NOMO-1 treated with DMSO at 0.1 percent for 48 hours (cell line): Measurements from ENCODE around the gene VPS50.
A peak's percentile ranks its signal among the peaks of the same experiment; 100 is the strongest.
"Not testable (repeated sequence)": the region's sequence is repeated elsewhere in the genome, so short reads cannot be mapped to it uniquely, and the experiment has no call there.

ENCODE experiments used
- DNase-seq: peaks from one replicate; lab custom pipeline; 2025; ENCODE audit not compliant: unreplicated experiment; lab: John Stamatoyannopoulos, UW

The VPS50 gene

DNA sequence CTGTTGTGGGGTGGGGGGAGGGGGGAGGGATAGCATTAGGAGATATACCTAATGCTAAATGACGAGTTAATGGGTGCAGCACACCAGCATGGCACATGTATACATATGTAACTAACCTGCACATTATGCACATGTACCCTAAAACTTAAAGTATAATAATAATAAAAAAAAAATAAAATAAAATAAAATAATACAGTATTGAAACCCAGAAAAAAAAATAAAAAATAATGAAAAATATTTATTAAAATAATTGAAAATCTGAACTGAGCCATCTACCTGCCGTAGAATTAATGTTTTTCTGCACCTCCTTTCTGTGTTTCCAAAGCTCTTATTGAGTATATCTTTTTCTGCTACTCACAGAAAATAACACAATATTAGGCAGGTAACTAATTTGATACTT, 94.1 kb downstream of the VPS50 start:
- DNase-seq, result not testable (repeated sequence)

- peak; percentile 25 for DNase-seq
These were observed 95.0 kb downstream of the VPS50 start for GRCh38 chr7:93327006-93327633.

DNA sequence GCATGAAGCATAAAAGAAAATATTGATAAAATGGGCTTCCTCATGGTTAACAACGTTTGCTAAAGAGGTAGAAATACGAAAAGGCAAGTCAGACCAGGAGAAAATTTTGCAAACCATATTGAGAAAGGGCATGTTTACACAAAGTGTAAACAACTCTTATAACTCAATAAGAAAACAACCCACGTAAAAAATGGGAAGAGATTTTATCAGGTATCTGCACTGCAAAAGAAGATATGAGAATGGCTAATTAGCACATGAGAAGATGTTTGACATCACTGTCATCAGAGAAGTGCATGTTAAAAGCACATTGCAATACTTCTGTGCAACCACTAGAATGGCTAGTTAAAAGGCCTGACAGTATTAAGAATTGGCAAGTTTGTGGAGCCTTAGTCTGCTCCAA, 99.5 kb downstream of the VPS50 start:
- DNase-seq, result no peak

DNA sequence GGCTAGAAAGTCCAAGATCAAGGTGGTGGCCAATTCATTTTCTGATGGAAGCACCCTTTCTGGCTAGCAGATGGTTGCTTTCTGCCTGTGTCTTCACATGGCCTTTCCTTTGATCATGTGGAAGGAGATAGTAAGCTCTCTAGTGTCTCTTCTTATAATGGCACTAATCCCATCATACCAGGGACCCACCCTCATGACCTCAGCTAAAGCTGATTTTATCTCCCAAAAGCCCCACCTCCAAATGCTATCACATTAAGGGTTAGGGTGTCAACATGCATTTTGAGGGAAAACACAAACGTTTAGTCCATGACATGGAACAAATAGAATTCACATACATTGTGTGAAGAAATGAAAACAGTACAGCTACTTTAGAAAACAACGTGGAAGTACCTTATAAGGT, 100.0 kb downstream of the VPS50 start:
- DNase-seq, result no peak

GRCh38 chr7:93337052-93337451, 104.9 kb downstream of the VPS50 start:
- no peak for DNase-seq

DNA sequence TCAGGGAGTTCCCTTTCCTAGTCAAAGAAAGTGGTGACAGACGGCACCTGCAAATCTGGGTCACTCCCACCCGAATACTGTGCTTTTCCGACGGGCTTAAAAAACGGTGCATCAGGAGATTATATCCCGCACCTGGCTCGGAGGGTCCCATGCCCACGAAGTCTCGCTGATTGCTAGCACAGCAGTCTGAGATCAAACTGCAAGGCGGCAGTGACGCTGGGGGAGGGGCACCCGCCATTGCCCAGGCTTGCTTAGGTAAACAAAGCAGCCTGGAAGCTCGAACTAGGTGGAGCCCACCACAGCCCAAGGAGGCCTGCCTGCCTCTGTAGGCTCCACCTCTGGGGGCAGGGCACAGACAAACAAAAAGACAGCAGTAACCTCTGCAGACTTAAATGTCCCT, 110.0 kb downstream of the VPS50 start:
- DNase-seq, result not testable (repeated sequence)

DNA sequence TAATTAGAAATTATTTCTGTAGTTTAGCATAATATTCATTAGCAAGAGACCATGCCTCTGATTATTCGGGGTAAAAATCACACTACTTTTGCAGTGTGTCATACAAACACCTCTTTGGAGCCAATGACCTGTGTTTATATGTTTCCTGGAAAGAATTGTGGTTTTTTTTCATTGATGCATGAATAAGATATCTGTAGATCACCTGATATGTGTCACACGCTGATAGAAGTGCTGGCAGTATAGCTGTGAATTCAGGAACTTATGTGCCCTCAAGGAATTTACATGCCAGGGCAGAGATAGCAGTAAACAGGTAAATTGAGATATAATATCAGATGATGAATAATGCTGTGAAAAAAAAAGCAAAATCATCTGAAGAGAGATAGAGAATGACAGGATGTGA, 118.2 kb downstream of the VPS50 start:
- DNase-seq, result no peak

DNA sequence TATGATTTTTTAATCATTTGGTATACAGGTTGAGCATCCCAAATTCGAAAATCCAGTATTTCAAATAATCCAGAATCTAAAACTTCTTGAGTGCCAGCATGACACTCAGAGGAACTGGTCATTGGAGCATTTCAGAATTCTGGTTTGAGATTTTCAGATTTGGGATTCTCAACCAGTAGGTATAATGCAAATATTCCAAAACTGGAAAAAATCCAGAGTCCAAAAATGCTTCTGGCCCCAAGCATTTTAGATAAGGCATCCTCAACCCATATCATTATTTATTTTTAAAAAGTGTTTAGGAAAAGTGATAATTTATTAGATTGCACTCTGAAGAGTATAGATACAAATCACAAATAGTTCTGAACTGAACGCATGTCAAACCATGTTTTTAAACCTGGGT, 120.7 kb downstream of the VPS50 start:
- no peak for DNase-seq

DNA sequence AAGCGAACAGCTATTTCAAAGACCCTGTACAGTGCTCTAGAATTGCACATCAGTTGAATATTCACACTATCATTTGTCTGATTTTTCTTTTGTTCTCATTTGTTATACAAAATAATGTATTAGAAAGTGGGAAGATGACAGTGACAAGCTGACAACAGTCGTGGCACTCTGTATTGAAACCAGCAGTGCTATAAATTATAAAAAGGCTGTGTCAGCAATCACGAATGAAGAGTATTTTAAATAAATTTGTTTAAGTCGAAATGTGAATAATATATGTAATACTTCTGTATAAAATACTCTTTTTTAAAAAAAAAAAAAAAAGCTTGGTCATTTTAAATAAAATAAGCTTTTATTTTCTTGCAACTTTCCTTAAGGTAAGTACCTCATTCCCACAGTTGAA, 122.6 kb downstream of the VPS50 start:
- no peak for DNase-seq

GRCh38 chr7:93359520-93360198, 127.5 kb downstream of the VPS50 start:
- no peak for DNase-seq

- no peak for DNase-seq
These were observed 129.7 kb downstream of the VPS50 start for GRCh38 chr7:93361853-93362252.

- DNase-seq, result no peak
These were observed 132.6 kb downstream of the VPS50 start for GRCh38 chr7:93364806-93365205.

DNA sequence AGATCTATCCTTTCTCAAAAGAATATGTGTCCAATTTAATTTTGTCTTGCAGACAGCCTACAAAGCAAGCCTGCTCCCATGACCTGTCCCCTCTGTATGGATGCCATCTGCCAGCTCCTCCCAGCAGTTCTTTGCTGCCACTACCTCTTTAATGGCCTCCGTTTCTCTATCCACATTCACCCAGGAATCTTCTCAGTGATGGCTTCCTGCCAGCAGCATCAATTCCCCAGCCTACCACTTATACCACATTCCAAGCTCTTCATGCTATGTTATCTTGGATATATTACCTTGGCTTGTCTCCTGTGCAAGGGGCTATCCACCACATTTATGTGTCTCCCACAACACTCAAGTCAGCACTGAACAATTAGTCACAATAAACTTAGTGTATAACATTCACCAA, 133.2 kb downstream of the VPS50 start:
- no peak for DNase-seq

GRCh38 chr7:93366816-93367215, 134.7 kb downstream of the VPS50 start:
- no peak for DNase-seq

GRCh38 chr7:93367254-93367653, 135.1 kb downstream of the VPS50 start:
- no peak for DNase-seq

GRCh38 chr7:93370937-93371336, 138.8 kb downstream of the VPS50 start:
- DNase-seq, result not testable (repeated sequence)

- DNase-seq, result no peak
These were observed 141.4 kb downstream of the VPS50 start for GRCh38 chr7:93373537-93373936.

DNA sequence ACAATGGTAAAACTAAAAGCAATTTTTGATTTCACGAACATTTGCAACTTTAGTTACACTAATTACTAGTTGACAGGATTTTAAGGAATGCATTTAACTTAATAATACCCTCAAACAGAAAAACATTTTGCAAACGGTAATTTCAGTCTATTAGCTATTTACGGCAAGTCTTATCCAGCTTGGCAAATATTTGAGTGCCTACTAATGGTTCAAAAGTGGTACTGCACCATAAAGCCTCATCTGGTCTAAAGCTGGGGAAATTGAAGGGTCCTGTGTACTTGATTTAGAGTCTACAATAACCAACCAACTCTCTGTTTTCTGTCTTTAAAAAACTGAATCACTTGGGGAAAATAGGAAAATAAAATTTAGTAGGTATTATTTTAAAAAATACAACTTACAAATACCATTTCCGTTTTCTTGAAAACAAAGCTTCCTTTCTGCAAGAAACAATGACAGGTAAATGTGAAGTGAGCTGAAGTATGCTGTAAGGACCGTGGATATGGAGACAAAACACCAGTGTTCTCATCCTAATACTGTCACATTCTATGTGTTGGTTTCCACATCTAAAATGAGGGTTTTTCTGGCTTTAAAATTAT, 142.3 kb downstream of the VPS50 start:
- peak; percentile 51 for DNase-seq

- no peak for DNase-seq
These were observed 143.4 kb downstream of the VPS50 start for GRCh38 chr7:93375603-93376002.

DNA sequence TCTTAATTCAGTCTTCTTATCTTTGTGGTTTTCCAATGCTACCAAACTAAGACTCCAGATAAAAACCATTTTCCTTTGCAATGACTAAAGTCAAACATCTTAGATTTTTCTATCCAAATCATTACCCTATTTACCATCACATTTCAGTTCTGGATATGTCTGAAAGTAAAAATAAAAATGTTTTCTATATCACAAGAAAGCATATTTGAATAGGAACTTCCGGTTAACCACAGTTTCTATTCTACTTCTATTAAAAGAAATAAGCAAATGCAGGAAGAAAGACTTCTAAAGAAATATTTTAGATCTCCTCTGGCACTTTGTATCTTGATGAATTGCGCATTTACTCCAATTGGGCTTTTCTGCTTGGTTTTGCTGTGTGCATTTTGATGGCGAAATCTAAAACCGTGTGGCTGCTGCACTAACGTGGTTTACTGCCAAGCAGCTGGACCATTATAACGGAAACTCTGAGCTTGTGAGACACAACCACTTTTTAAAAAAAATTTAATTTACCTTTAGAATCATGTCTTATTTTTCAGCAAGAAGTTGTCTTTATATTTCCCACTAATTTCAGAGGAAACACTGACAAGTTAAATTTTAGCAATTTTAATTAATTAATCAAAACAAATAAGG, 146.1 kb downstream of the VPS50 start:
- no peak for DNase-seq

GRCh38 chr7:93382362-93382761, 150.2 kb downstream of the VPS50 start:
- DNase-seq, result no peak

DNA sequence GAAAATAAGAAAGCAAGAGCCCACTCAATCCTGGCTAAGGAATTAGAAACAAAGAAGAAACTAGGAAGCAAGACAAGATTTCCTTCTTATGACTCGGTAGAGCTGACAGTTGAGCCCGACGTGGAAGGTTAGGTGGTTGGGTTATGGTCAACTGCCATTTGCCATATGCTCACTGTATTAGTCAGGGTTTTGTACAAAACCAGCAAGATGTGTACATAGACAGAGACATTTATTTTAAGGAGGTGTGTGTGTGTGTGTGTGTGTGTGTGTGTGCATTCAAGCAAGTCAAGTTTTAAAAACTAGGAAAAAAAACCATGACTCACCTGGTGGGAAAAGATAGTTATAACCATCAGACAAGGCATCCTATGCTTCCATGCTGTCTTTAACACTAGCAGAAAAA, 158.5 kb downstream of the VPS50 start:
- no peak for DNase-seq
